HL-60/S4 (cell line): ENCODE measurements around the gene SHMT2.
"Not testable (repeated sequence)": the region's sequence is repeated elsewhere in the genome, so short reads cannot be mapped to it uniquely, and the experiment has no call there.

Experiments
- in situ Hi-C: fragments of 300-500 bp; cut with MboI; formaldehyde crosslinking; loops from 2 replicates; pipeline ENCODE4 v1.14.3; 2022; ENCODE audit warnings: low sequenced_read_pairs

Gene SHMT2

DNA sequence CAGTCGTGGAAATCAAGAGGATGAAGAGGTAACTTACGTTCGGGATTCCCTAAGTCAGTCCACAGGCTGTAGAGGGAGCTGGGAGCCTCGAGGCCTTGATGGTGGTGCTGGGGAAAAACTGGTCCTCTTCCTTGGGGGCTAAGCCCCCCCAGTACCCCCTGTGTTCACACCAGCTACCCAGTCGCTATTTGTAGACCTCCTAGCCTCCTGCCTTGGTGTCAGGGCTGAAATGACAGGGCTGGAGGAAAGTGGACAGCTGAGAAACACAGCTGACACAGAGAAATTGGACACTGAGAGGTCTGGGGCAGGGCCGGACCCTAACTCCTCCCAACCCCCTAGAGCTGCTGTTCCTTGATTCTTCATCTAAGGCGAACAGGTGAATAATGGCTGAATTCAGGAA, 21.4 kb downstream of the SHMT2 start, which contains the start of gene STAC3:
Gene STAC3 (minus strand): TSS at position 232 of the 400 bp plus-strand sequence. CDS start 1,551 bp downstream, outside the sequence.
- in situ Hi-C loops: no loop called here

DNA sequence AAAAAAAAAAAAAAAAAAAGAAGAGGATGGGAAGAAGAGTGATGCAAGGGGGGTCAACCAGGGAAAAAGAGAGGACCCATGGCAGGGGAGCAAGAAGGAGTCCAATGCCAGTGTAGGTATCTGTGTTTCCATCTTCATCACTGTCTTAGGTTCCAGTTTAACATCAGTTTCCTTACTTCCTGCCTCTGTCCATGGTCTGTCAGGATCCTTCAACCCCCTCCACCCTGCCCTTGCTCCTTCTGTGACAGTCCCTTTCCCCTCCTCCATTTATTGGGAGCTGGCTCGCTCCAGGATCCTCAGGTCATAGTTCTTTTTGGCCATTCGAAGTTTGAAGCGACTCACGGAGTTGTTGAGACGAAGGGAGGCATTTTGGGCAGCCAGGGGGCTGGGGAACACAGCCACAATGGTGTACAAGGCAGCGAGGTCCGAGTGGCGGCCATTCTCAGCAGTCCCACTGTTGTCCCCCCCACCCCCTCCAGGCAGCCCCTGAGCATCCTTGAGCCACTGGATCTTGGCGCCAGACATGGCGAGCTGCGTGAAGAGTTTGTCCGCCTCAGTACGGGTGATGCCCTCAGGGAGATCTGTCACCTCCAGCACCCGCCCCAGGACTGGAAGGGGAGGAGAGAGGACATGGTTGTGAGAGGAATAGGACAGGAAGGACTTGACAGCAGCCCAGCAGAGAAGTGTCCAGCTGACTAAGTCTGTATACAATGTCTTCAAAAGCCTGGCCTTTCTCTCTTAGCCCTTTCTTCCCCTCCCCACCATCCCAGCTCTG, 25.2 kb downstream of the SHMT2 start:
- in situ Hi-C loops: no loop called here

DNA sequence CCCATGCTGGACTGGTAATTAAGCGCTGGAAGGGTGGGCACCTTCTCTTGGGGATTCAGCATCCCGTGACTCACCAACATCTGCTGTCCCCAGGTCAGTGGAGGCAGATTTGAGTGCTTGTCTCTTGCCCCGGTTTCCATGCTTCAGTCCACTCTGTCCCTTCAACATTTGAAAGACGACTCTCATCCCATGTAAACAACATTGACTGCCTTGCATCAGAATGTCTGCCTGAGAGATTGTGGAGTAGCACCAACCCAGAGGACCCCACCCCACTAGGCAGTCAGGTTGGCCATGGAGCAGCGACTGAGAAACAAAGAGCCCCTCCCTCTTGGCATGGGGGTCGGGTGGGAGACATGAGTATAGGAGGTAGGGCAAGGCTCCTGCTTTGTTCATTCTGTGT, 26.4 kb downstream of the SHMT2 start:
- in situ Hi-C loops: no loop called here

DNA sequence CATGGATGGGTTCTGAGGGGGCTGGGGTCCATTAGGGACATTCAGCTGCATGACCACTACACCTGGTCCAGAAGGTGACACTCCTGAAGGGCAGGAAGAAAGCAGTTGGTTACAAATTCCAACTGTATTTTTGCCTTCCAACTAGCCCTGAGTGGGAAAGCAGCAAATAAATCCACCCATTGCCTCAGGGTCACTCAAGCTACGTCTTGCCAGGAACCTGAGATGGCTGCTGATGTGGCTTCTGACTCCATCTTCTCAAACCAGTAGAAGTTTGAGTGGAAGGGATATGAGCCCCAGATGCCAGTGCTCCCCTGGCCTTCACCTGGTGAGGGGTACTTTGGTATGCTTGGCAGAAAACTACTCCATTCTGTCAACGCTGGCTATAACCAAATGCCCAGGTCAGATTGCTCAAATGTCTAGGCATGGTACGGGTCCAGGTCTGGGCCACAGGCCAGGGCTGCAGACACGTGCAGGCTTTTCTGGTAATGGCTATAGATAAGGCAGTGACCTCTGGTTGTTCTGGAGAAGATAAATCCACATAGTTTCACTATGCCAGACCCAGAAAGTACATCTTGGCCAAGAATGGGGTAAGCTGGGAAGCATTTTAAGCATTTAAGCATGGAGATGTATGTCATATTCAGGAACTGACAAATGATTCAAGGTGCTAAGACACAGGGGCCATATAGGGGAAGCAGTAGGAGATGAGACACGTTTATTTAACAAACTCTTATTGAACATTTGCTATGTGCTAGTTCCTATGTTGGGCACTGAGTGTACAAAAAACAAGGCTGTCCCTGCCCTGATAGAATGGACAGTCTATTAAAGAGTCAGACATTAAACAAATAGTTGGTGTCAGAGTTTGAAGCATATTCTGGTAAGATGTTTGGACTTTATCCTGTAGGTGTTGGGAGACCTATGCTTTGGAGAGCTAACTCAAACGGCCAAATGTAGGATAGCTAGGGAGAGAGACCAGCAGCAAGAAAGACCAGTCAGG, 29.8 kb downstream of the SHMT2 start:
- in situ Hi-C loops: no loop called here

DNA sequence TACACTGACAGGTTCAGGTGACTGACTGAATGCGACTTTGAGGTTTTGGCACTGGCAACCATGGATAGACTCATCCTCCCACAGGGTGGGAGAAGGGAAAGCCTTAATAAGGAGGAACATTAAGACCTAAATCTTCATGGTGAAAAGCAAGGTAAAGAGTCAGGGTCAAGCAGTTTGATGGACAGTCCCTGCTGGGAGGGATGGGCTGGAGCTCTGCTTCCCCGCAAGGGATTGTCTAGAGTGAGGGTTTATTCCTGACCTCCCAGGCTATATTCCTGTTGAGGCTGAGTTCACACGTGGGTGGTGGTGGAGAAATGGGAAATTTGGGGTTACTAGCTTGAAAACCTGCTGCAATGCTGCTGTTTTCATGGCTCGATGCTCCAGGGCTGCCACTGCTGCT, 30.9 kb downstream of the SHMT2 start:
- in situ Hi-C loops: loop anchor here (10.0 kb wide), 1 partner anchor 194 kb away; the partner anchor contains the start of genes GLI1 and INHBE

DNA sequence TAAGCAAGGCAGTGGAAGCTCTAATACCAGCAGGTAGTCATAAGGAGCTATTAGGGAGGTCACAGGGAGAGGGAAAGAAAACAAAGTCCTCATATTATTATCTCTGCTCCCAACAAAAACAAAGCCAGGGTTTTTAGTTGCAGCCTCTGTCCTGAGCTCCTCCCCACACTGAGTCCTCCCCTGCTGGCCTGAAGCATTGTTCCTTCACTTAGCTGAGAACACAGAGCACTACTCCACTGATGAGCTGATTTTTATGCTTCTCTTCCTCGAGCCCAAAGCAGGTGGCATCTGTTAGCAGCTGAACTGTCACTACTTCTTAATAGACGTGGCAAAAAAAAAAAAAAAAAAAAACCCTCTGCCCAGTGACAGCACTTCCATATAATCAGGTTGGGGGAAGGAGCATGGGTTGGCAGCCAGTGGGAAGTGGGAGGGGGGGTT, 31.9 kb downstream of the SHMT2 start:
- in situ Hi-C loops: loop anchor here (10.0 kb wide), 1 partner anchor 193 kb away; the partner anchor contains the start of genes GLI1 and INHBE

DNA sequence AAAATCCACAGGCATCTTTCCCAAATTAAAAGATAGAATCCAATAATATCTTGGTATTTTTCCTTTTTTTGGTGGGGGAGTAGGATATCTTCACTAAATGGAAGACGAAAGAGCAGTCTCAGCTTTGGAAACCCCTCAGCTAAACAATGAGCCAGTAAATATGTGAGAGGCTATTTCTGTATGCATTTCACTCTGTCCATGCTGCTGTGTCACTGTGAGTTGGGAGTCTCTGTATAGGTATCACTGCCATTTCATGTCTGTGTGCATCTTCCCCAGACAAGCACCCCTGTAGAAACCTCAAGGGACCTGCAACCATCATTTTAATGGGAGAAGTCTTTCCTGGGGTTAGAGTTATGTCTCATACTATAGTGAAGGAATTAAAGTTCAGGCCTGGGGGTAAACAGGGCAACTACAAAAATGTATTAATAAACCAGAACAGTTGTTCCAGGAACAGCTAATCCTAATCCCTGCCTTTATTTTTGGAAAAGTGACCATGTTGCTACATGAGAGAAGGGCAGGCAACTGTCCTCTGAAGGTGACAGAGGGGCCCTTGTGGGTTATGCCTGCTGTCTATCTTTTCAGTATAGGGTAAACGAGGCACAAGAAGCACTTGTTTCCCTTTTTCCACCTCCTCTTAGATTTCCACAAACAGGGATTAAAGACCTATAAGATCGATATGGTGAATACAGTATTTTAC, 32.8 kb downstream of the SHMT2 start:
- in situ Hi-C loops: loop anchor here (10.0 kb wide), 1 partner anchor 193 kb away; the partner anchor contains the start of genes GLI1 and INHBE

DNA sequence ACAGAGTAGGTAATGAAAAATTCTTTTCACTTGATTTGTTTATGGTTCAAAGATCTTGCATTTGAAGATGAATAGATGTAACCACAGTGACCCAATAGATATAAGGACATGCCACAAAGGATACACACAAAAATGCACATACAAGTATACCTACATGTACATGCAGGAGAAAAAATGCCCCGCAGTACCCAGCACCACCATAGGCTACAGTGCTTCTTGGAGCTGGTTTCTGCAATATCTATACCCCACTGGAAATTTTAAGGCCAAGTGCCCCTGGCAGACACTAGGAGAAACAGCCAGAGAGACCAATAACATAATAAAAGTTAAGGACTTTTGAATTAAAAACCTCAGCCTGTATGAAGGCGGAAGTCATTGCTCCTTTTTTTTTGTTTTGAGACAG, 33.6 kb downstream of the SHMT2 start:
- in situ Hi-C loops: loop anchor here (10.0 kb wide), 1 partner anchor 192 kb away; the partner anchor contains the start of genes GLI1 and INHBE

DNA sequence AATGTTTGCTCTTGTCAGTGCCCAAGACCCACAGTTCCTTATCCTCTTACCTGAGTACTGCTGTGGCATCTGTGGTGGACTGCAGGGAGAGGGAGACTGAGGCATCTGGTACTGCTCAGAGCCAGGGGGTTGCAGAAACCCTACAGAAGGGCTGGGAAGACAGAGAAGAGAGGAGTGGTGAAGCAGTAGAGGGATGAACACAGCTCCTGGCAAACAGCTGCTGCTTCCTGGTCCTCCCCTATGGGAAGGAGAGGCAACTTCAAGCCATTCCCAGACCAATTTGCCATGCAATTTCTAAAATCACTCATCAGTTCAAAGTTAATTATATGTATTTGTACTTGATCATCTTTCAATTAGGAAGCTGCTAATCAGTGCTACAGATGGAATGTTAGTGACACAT, 37.2 kb downstream of the SHMT2 start:
- in situ Hi-C loops: loop anchor here (10.0 kb wide), 1 partner anchor 188 kb away; the partner anchor contains the start of genes GLI1 and INHBE

DNA sequence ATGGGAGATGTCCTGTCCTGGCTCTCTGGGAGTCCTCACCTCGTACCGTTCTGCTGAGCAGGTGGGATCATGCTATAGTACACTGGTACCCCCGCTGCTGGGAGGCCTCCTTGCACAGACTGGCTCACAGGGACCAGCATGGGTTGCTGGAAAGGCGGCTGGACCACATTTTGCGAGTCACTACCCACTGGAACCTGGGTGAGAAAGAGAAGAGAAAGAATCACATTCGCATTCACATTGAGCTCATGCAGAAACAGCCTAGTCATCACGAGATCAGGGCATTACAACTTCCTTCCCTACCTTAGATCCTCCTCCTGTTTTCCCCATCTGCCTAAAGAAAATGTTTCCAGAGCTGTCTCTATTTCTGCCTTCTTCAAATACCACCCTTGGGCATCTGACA, 38.8 kb downstream of the SHMT2 start:
- in situ Hi-C loops: loop anchor here (10.0 kb wide), 1 partner anchor 187 kb away; the partner anchor contains the start of genes GLI1 and INHBE

DNA sequence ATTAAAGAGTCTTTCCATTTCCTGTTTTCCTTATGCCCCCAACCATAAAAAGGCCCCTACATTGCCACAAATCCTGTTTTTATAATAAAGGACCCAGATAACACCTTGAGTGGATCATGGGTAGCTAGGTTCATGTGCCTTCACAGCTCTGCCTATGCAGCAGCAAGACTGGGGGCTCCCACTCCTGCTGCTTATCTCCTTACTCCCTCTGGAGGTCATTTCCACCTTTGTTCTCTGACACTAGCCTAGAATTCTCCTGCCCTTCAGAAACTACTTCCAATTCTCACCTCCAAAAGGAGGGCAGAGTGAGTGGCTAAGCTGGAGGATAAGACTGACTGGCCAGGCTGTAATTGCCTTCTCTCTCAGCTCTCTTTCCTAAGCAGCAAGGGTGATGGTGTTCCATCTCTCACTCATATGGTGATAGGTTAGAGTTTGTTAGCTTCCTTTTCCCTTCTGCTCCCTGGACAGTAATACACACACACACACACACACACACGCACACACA, 41.5 kb downstream of the SHMT2 start:
- in situ Hi-C loops: no loop called here

DNA sequence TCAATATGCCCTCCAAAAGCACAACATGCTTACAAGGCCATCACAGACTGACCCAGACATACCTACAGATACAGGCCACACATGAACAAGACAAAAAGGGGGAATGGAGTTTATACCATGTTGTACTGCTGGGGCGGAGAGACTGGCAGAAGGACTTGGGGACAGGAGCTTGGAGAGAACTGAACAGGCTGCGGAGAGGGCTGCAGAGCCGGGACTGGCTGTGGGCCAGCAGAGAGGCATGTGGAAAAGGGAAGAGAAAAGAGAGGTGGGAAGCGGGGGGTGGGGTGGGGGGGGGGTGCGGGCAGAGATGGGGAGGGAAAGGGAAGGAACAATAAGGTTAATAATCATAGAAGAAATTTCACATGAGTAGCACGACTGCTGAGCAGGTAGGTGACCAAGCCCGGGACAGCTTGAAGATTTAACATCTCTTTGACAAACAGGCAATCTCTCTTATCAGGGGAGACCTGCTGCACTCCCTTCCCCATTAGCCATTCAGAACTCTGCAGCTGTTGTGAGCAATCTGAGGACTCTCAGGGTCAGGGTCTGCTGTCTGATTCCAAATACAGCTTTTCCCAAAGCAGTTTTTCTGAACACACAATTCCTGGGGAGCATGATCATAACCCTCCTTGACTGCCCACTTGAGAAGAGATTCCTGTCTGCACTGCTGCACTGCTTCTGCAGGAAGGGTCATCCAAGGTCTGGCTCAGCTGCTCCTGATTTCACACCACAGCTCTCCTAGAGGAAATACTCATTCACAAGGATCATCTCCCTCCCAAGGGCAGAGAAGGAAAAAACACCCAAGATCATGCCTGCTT, 43.0 kb downstream of the SHMT2 start:
- in situ Hi-C loops: no loop called here

DNA sequence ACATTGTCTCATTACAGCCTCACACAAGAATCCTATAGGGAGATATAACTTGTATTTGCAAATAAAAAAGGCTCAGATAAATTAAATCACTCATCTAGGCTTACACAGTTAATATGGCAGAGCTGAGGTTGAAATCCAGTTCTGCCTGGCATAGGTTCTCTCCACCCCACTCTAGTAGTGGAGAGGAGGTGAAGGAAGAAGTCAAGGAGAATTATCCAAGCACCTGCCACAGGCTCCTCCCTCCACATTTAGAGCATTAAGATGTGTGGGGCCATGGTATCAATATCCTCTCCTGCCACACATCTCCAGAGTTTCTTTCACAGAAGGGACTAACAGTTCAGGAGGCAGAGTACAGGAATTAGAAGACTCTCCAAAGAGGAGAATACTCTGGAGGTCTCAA, 44.0 kb downstream of the SHMT2 start:
- in situ Hi-C loops: no loop called here

DNA sequence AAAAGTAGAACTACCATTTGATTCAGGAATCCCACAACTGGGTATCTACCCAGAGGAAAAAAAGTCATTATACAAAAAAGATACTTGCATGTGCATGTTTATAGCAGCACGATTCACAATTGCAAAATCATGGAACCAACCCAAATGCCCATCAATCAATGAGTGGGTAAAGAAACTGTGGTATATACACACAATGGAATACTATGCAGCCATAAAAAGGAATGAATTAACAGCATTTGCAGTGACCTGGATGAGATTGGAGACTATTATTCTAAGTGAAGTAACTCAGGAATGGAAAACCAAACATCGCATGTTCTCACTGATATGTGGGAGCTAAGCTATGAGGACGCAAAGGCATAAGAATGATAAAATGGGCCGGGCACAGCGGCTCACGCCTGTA, 46.7 kb downstream of the SHMT2 start:
- in situ Hi-C loops: not testable (repeated sequence)

DNA sequence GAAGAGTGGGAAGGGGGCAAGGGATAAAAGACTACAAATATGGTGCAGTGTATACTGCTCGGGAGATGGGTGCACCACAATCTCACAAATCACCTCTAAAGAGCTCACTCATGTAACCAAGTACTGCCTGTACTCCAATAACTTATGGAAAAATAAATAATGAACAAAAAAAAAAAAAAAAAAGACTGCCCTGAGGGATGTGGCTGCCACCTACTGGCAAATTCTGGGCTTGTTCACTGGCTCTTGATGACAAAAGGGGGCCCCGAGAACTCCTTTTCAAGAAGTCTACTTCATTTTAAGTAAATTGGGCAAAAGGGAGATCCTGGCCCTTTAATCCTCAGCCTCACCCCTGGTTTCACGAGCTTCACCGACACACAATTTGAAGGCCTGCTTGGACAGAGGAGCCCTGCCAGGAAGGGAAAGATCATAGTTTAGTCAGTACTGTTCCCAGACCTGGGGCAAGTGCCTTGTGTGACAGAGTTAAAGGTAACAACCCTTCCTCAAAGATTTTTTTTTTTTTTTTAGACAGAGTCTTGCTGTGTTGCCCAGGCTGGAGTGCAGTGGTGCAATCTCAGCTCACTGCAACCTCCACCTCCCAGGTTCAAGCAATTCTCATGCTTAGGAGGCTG, 47.5 kb downstream of the SHMT2 start:
- in situ Hi-C loops: no loop called here

DNA sequence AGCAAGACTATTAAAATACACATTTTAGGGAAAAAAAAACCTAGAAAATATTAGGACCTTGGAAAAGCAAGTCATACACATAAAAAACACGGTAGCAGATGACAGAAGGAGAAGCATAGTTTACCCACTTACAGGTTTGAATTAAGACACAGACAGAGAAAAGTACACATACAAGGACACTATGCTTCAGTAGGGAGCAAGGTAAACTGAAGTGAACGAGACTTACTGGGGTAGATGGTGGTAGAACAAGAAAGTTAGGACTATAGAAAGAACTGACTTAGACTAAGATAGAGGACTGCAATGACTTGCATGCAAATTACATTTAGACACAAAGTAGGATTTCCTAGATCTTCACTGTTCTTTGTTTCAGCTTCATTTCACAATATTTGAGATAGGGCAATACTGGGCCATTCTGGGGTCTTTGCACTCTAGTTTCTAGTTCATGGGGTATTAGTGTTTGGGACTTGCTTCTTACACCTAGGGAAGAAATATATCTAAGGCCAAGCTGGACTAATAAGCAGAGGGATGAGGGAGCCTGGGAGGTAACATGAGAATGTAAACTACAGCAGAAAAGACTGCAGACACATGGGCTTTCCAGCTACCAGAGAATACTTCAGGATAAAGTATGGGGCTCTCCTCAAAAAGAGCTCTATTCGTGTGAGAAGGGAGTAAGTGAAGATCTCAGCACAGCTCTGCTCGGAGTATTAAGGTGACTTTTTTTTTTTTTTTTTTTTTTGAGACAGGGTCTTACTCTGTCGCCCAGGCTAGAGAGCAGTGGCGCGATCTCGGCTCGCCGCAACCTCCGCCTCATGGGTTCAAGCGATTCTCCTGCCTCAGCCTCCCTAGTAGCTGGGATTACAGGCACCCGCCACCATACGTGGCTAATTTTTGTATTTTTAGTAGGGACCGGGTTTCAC, 49.2 kb downstream of the SHMT2 start:
- in situ Hi-C loops: no loop called here

DNA sequence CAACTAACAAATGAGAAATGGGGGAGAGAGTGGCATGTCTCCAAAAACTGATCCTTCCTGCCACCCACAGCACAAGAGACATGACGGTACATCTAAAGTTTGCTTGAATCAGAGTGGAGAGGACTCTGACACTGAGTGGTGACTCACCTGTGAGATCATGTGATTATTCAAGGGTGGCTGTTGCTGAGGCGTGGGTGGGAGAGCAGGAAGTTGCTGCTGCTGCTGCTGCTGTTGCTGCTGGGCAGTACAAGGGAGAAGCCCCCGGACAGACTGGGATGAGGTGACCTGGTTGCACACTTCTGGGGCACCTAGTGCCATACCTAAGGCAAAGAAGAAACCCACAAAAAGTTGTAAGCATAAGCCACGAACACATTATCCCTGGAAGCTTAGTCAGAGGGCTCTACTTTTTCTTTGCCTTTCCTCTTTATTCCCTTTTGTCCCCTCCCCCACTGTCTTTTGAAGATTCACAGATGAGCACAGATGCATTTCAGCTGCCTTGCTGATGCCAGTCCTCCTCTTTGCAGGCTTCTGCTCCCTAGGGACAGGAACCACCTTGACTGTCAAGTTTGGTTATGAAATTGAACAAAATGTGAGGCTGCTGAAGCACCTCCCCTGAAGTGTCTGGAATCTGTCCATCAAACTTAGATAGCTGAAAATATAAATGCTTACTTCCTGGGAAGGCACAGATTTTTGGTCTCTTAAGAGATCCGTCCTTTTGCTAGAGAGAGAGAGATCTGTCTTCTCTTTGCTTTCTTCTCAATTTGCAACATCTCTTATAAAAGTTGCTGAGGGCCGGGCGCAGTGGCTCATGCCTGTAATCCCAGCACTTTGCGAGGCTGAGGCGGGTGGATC, 50.9 kb downstream of the SHMT2 start:
- in situ Hi-C loops: no loop called here
